NCI-H2196 treated with DMSO at 0.1 percent for 48 hours (cell line): Measurements from ENCODE around the gene ATP10B.
"Not testable (repeated sequence)": the region's sequence is repeated elsewhere in the genome, so short reads cannot be mapped to it uniquely, and the experiment has no call there.

ENCODE experiments used
- DNase-seq: peaks from one replicate; lab custom pipeline; 2025; ENCODE audit not compliant: unreplicated experiment; lab: John Stamatoyannopoulos, UW

ATP10B gene, protein sequence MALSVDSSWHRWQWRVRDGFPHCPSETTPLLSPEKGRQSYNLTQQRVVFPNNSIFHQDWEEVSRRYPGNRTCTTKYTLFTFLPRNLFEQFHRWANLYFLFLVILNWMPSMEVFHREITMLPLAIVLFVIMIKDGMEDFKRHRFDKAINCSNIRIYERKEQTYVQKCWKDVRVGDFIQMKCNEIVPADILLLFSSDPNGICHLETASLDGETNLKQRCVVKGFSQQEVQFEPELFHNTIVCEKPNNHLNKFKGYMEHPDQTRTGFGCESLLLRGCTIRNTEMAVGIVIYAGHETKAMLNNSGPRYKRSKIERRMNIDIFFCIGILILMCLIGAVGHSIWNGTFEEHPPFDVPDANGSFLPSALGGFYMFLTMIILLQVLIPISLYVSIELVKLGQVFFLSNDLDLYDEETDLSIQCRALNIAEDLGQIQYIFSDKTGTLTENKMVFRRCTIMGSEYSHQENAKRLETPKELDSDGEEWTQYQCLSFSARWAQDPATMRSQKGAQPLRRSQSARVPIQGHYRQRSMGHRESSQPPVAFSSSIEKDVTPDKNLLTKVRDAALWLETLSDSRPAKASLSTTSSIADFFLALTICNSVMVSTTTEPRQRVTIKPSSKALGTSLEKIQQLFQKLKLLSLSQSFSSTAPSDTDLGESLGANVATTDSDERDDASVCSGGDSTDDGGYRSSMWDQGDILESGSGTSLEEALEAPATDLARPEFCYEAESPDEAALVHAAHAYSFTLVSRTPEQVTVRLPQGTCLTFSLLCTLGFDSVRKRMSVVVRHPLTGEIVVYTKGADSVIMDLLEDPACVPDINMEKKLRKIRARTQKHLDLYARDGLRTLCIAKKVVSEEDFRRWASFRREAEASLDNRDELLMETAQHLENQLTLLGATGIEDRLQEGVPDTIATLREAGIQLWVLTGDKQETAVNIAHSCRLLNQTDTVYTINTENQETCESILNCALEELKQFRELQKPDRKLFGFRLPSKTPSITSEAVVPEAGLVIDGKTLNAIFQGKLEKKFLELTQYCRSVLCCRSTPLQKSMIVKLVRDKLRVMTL (N-terminal part only)

DNA sequence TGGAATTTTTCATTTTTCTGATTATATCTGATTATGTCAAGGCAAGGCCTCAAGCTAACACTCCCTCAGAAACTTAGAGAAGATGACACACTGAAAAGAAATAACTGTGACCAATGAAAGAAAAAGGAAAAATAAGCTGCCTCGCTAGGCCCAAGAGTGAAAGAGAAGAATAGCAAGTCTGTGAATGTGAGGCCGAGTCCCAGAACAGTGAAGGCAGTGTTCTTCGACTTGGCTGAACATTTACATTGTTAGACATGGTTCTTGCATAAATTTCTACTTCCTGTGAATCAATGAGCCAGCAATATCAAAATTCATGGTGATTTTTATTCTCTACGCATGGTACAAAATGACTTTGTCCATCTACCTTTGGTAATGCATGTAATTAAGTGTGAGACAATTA, at the start of gene ATP10B:
Gene ATP10B (minus strand): TSS at position 163 of the 400 bp plus-strand sequence. CDS start 164,137 bp downstream, outside the sequence.
- no peak for DNase-seq

- DNase-seq, result no peak
These were observed 49.6 kb upstream of the ATP10B start for GRCh38 chr5:160901656-160902055.

DNA sequence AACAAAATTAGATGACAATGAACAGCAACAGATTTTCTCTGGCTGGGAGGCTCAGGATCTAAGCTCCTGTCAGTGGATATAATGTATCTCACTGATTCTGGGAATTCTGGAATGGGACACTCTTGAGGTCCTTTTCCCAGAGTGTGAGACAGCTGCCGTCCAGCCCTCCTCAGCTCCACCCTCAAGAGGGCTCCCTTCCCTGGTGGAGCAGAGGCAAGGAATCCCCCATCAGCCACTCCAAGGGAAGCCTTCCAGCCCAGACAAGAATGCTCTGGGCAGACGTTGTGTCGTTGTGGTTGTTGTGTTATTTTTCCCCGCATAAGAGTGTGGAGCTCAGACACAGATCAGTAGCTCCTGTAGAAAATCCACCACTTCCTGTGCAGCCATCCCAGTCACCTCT, 47.7 kb upstream of the ATP10B start:
- no peak for DNase-seq

GRCh38 chr5:160893180-160893964, 41.4 kb upstream of the ATP10B start:
- not testable (repeated sequence) for DNase-seq

DNA sequence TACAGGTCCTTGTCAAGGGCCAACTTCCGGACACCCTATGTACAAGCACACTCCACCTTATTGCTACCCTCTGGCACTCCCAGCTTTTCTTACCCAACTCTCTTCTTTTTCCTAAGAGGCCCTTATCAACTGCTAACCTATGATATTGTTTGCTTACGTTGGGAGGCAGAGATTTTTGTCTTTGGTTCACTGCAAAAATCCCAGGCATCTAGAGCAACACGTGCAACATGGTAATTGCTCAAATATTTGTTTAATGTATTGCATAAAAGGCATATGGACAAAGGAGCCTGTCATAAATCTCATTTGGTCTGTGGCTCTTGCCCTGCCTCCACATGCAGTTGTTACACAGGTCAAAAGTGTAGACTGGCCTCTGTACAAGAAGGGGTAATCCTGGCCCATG, 35.8 kb upstream of the ATP10B start:
- no peak for DNase-seq

- DNase-seq, result not testable (repeated sequence)
These were observed 21.7 kb upstream of the ATP10B start for GRCh38 chr5:160873560-160874200.

- DNase-seq, result no peak
These were observed 18.0 kb upstream of the ATP10B start for GRCh38 chr5:160869989-160870521.

DNA sequence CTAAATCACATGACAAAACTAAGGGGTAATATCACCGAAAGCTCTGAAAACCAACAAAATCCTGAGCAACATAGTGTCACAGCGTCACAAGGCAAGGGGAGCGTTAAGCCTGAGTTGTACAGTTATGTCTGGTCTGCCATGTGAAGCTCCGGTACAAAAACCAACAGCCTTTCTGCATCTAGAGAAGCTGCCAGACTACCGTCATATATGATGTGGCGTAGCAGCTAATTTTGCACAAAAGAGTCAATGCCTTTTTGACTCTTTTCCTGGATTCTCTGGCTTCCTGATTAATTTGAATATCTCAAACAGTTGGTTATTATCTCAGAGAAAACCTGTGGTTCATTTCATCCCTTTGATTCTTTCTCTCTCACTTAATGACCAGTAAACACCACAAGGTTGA, 16.0 kb upstream of the ATP10B start:
- no peak for DNase-seq

DNA sequence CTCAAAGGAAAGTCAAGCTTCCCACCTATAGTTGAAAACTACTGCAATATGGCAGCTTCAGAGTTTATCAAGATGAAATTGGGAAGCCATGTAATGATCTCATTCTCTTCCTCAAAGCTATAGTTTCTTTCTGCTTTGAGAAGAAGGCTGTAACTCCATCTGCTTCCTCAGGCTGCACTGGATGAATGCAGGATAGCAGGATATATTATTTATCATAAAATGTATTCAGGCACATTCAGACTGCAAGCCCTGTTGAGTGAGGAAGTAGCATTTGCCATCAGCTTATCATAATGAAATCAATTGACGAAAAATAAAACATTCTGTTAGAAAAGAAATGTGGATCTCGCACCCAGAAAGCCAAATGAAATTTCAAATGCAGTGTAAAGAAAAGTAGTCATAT, 560 bp downstream of the ATP10B start:
- no peak for DNase-seq

- DNase-seq, result no peak
These were observed 1.6 kb downstream of the ATP10B start for GRCh38 chr5:160850421-160850820.

- DNase-seq, result no peak
These were observed 4.4 kb downstream of the ATP10B start for GRCh38 chr5:160847526-160848085.

- DNase-seq, result no peak
These were observed 5.4 kb downstream of the ATP10B start for GRCh38 chr5:160846642-160847041.

GRCh38 chr5:160844177-160844576, 7.8 kb downstream of the ATP10B start:
- DNase-seq, result no peak

GRCh38 chr5:160843240-160843639, 8.8 kb downstream of the ATP10B start:
- DNase-seq, result no peak

DNA sequence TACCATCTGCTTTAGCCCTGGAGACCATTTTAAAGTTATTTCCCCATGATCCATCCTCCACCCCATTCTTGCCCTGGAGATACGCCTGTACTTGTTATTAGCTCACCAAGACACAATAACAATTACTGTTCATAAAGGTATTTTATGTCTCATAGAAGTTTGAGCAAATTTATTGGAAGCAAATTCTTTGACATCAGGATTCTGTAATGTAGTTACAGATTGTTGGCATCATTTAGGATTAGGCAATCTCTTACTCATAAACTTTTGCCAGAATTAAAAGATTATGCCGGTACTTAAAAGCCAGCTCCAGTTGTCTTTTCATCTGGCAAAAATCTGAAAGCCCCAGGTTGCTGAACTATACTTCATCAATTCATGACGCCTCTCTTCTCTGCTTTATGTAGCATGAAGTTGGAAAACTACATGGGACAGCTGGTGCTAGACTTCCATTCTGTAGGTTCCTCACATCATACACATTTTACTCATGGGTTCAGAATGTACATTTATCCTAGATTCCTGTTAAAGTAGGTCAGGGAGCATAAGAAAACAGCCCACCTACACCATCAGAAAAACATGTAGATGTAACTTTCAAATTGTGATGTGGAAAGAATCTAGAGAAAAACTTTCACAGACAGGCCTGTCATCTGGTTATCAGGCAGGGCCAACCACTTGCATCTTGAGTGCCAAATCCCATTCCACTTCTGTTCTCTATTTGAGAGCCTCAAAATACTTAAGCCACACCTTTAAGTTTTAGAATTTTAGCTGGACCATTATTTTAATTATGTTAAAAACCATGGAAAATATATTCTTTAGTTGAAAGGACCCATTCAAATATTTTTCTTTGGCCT, 14.0 kb downstream of the ATP10B start:
- DNase-seq, result no peak

- DNase-seq, result no peak
These were observed 14.8 kb downstream of the ATP10B start for GRCh38 chr5:160837211-160837610.

GRCh38 chr5:160835818-160836528, 16.0 kb downstream of the ATP10B start:
- DNase-seq, result no peak

DNA sequence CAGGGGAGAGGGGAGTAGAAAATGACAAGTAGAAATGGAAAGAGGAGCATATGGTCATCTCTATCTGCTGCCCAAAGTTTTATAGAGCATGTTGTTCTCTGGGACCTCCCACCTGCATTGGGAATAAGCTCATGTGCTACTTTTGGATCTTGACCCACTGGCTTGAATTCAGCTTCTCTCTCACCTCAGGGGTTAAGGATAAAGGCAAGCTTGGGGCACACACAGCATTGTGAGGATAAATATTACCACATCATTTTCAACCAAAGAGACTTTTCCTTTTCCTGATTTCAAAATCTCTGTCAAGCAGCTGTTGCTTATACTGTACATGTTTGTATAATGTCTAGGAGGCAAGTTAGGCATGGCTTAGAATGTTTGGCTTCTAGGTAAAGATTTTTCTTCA, 16.6 kb downstream of the ATP10B start:
- DNase-seq, result no peak
